Transverse colon (tissue), 3 donors: Measurements from ENCODE around the gene SQOR.

Experiments used
- CTCF ChIP-seq, 5 experiments: fragments of 200-600 bp in 3 of 5; fragments of 450-650 bp in 2 of 5; sonication (generic) in 3 of 5; IDR thresholded peaks; 1 replicate in 2 of 5; 2 replicates in 3 of 5; pipeline ENCODE4 v1.5.1; 2016 to 2017; ENCODE audit warnings: antibody characterized with exemption in 5 of 5, inconsistent platforms in 3 of 5, mild to moderate bottlenecking in 2 of 5, moderate library complexity in 1 of 5
- EP300 ChIP-seq: sonication (generic); formaldehyde crosslinking; IDR thresholded peaks from one replicate; pipeline ENCODE4 v1.6.1; 2017; ENCODE audit warnings: antibody characterized with exemption, low read depth

- no peak for TF ChIP-seq CTCF (IDR thresholded peaks at IDR 0.05)
- TF ChIP-seq EP300: no peak
Observed at GRCh38 chr15:45677797-45678196, 43.0 kb downstream of the SQOR start.
